Activated CD8-positive, alpha-beta T cell treated with anti-CD3 and anti-CD28 coated beads, Interleukin-2, amount 10 ng/mL, durations not matched to agents 7 days and 5 days (primary cell): ENCODE results near the gene CPA2. TPM values are rescaled to one million over a fixed set of nuclear protein-coding genes. Genes with fewer than 3 reads are reported as not detected.
"Not testable (repeated sequence)": the region's sequence is repeated elsewhere in the genome, so short reads cannot be mapped to it uniquely, and the experiment has no call there.

Source experiments
- ATAC-seq: fragments of 150-1000 bp; cut with Tn5 transposase; one replicate; pipeline ENCODE4 v1.10.0; 2021; ENCODE audit warnings: moderate library complexity
- CTCF ChIA-PET: fragments of 350-600 bp; sonication (Branson Sonifier 250); formaldehyde crosslinking; loops from one replicate; lab custom pipeline; 2021; ENCODE audit warnings: antibody characterized with exemption; lab: Charles Lee
- POLR2A ChIA-PET: fragments of 350-600 bp; sonication (Branson Sonifier 250); formaldehyde crosslinking; loops from one replicate; lab custom pipeline; 2021; ENCODE audit warnings: antibody characterized with exemption; lab: Charles Lee
- DNase-seq: peaks from one replicate; pipeline ENCODE4 v3.0.0-alpha.2; 2020
- H3K27ac Mint-ChIP-seq: one replicate; pipeline ENCODE4 v1.8.0; 2021; ENCODE audit warnings: mild to moderate bottlenecking, mixed read lengths
- H3K27me3 Mint-ChIP-seq: one replicate; pipeline ENCODE4 v1.8.0; 2021; ENCODE audit warnings: low read depth, mixed read lengths
- H3K36me3 Mint-ChIP-seq: one replicate; pipeline ENCODE4 v1.8.0; 2021; ENCODE audit warnings: low read depth, mixed read lengths
- H3K4me1 Mint-ChIP-seq: one replicate; pipeline ENCODE4 v1.8.0; 2021; ENCODE audit warnings: low read depth, mixed read lengths
- H3K4me3 Mint-ChIP-seq: one replicate; pipeline ENCODE4 v1.8.0; 2021; ENCODE audit warnings: mild to moderate bottlenecking, mixed read lengths
- H3K9me3 Mint-ChIP-seq: one replicate; pipeline ENCODE4 v1.8.0; 2022; ENCODE audit warnings: mixed read lengths; ENCODE audit not compliant: insufficient read depth
- total RNA-seq, 2 experiments: library from RNA; stranded (reverse); gene quantifications; one replicate each; pipeline ENCODE4 v1.2.3, GENCODE V29; 2021

The CPA2 gene
- total RNA-seq, 2 experiments from 2014 or later = not detected

- CTCF ChIA-PET = no interaction called here
- no peak overlapping the region for H3K4me3 Mint-ChIP-seq
- no peak for ATAC-seq
Measured at GRCh38 chr7:130302649-130303048, 36.0 kb downstream of the CPA2 start.

GRCh38 chr7:130303127-130303526 lies 36.5 kb downstream of the CPA2 start:
- Mint-ChIP-seq H3K9me3 (no peaks in the 10 kb centered on the region), H3K27ac (no peak overlapping the region), H3K27me3 (peaks cover 7% of the 10 kb centered on the region), H3K4me1 (peaks cover 5% of the 10 kb centered on the region), H3K36me3 (no peaks in the 10 kb centered on the region), H3K4me3 (no peak overlapping the region)
- ATAC-seq (no peak), DNase-seq (no peak)
- ChIA-PET CTCF (no interaction called here), POLR2A (no interaction called here)

More at GRCh38 chr7:130302649-130303048, 36.0 kb downstream of the CPA2 start:
- H3K36me3 Mint-ChIP-seq = no peaks in the 10 kb centered on the region
- H3K27me3 Mint-ChIP-seq = peaks cover 7% of the 10 kb centered on the region
- DNase-seq = no peak
- no peaks in the 10 kb centered on the region for H3K9me3 Mint-ChIP-seq
- H3K4me1 Mint-ChIP-seq = peaks cover 5% of the 10 kb centered on the region
- POLR2A ChIA-PET = no interaction called here
- no peak overlapping the region for H3K27ac Mint-ChIP-seq

GRCh38 chr7:130303551-130303950 lies 36.9 kb downstream of the CPA2 start:
- ATAC-seq = no peak
- H3K27me3 Mint-ChIP-seq = peaks cover 7% of the 10 kb centered on the region
- POLR2A ChIA-PET = no interaction called here

GRCh38 chr7:130303982-130304381 lies 37.3 kb downstream of the CPA2 start:
- no peaks in the 10 kb centered on the region for H3K36me3 Mint-ChIP-seq
- peaks cover 5% of the 10 kb centered on the region for H3K4me1 Mint-ChIP-seq
- no peak for ATAC-seq
- H3K9me3 Mint-ChIP-seq = no peaks in the 10 kb centered on the region
- CTCF ChIA-PET = no interaction called here
- H3K27ac Mint-ChIP-seq = no peak overlapping the region
- no peak overlapping the region for H3K4me3 Mint-ChIP-seq
- DNase-seq = no peak
- POLR2A ChIA-PET = no interaction called here
- H3K27me3 Mint-ChIP-seq = peaks cover 7% of the 10 kb centered on the region

More at GRCh38 chr7:130303551-130303950, 36.9 kb downstream of the CPA2 start:
- CTCF ChIA-PET = no interaction called here
- no peaks in the 10 kb centered on the region for H3K9me3 Mint-ChIP-seq
- H3K4me3 Mint-ChIP-seq = no peak overlapping the region
- no peak for DNase-seq
- no peak overlapping the region for H3K27ac Mint-ChIP-seq
- H3K36me3 Mint-ChIP-seq = no peaks in the 10 kb centered on the region
- peaks cover 5% of the 10 kb centered on the region for H3K4me1 Mint-ChIP-seq

- Mint-ChIP-seq H3K4me1 (peaks cover 5% of the 10 kb centered on the region), H3K36me3 (no peaks in the 10 kb centered on the region), H3K27ac (no peak overlapping the region), H3K9me3 (no peaks in the 10 kb centered on the region), H3K27me3 (peaks cover 7% of the 10 kb centered on the region), H3K4me3 (no peak overlapping the region)
- no peak for DNase-seq
- CTCF ChIA-PET = no interaction called here
- ATAC-seq = no peak
- POLR2A ChIA-PET = no interaction called here
Measured at GRCh38 chr7:130304878-130305277, 38.2 kb downstream of the CPA2 start.

GRCh38 chr7:130305433-130306042 lies 38.9 kb downstream of the CPA2 start:
- POLR2A ChIA-PET = no interaction called here
- ATAC-seq = no peak
- no peaks in the 10 kb centered on the region for H3K9me3 Mint-ChIP-seq
- H3K4me1 Mint-ChIP-seq = peaks cover 5% of the 10 kb centered on the region
- H3K4me3 Mint-ChIP-seq = no peak overlapping the region
- no peak for DNase-seq
- H3K27ac Mint-ChIP-seq = no peak overlapping the region
- CTCF ChIA-PET = no interaction called here
- peaks cover 7% of the 10 kb centered on the region for H3K27me3 Mint-ChIP-seq
- no peaks in the 10 kb centered on the region for H3K36me3 Mint-ChIP-seq

GRCh38 chr7:130309986-130310385 lies 43.3 kb downstream of the CPA2 start:
- H3K27me3 Mint-ChIP-seq = no peaks in the 10 kb centered on the region
- no peak overlapping the region for H3K27ac Mint-ChIP-seq
- ChIA-PET POLR2A (no interaction called here), CTCF (no interaction called here)
- no peaks in the 10 kb centered on the region for H3K4me1 Mint-ChIP-seq
- no peak for ATAC-seq
- H3K4me3 Mint-ChIP-seq = no peak overlapping the region
- H3K36me3 Mint-ChIP-seq = no peaks in the 10 kb centered on the region
- DNase-seq = no peak
- H3K9me3 Mint-ChIP-seq = no peaks in the 10 kb centered on the region

GRCh38 chr7:130314305-130314704 lies 47.6 kb downstream of the CPA2 start:
- ATAC-seq (no peak), DNase-seq (no peak)
- Mint-ChIP-seq H3K4me1 (no peaks in the 10 kb centered on the region), H3K9me3 (no peaks in the 10 kb centered on the region), H3K4me3 (no peak overlapping the region), H3K36me3 (no peaks in the 10 kb centered on the region), H3K27me3 (no peaks in the 10 kb centered on the region), H3K27ac (no peak overlapping the region)
- CTCF ChIA-PET = no interaction called here
- POLR2A ChIA-PET = no interaction called here

GRCh38 chr7:130319541-130319940 lies 52.9 kb downstream of the CPA2 start:
- POLR2A ChIA-PET = no interaction called here

GRCh38 chr7:130321542-130322229 lies 55.0 kb downstream of the CPA2 start:
- H3K4me1 Mint-ChIP-seq, ATAC-seq, DNase-seq, H3K4me3 Mint-ChIP-seq, H3K27ac Mint-ChIP-seq, H3K27me3 Mint-ChIP-seq, POLR2A ChIA-PET, H3K36me3 Mint-ChIP-seq, CTCF ChIA-PET, H3K9me3 Mint-ChIP-seq: not testable (repeated sequence)

More at GRCh38 chr7:130319541-130319940, 52.9 kb downstream of the CPA2 start:
- no peaks in the 10 kb centered on the region for H3K36me3 Mint-ChIP-seq
- no peaks in the 10 kb centered on the region for H3K4me1 Mint-ChIP-seq
- no peak for DNase-seq
- no peaks in the 10 kb centered on the region for H3K27me3 Mint-ChIP-seq
- H3K9me3 Mint-ChIP-seq = no peaks in the 10 kb centered on the region
- CTCF ChIA-PET = no interaction called here
- ATAC-seq = no peak
- no peak overlapping the region for H3K27ac Mint-ChIP-seq
- H3K4me3 Mint-ChIP-seq = no peak overlapping the region

GRCh38 chr7:130322615-130323014 lies 56.0 kb downstream of the CPA2 start:
- Mint-ChIP-seq H3K36me3 (no peaks in the 10 kb centered on the region), H3K27ac (no peak overlapping the region), H3K9me3 (no peaks in the 10 kb centered on the region), H3K4me3 (no peak overlapping the region), H3K4me1 (no peaks in the 10 kb centered on the region), H3K27me3 (no peaks in the 10 kb centered on the region)
- ChIA-PET CTCF (no interaction called here), POLR2A (no interaction called here)
- DNase-seq = no peak
- ATAC-seq = no peak

- ATAC-seq = no peak
- no peaks in the 10 kb centered on the region for H3K36me3 Mint-ChIP-seq
- no peaks in the 10 kb centered on the region for H3K27me3 Mint-ChIP-seq
- no peak for DNase-seq
- ChIA-PET CTCF (no interaction called here), POLR2A (no interaction called here)
- no peak overlapping the region for H3K4me3 Mint-ChIP-seq
- no peak overlapping the region for H3K27ac Mint-ChIP-seq
- no peaks in the 10 kb centered on the region for H3K9me3 Mint-ChIP-seq
- no peaks in the 10 kb centered on the region for H3K4me1 Mint-ChIP-seq
Measured at GRCh38 chr7:130324306-130324943, 57.8 kb downstream of the CPA2 start.
